Measurements from ENCODE around the gene SASH1.

- TF ChIP-seq EZH2 (IDR thresholded peaks at IDR 0.05) (no peak), CTCF (IDR thresholded peaks at IDR 0.05 in 2 of 3, conservative IDR thresholded peaks at IDR 0.05 in 1 of 3; ENCODE audit: borderline replicate concordance in 1 of 3, insufficient read depth in 1 of 3, low read depth in 2 of 3, low read length in 2 of 3) (no peak), YY1 (IDR thresholded peaks at IDR 0.05; ENCODE audit: extremely low read depth, insufficient replicate concordance, low read depth, low read length) (no peak), POLR2A (IDR thresholded peaks at IDR 0.05; ENCODE audit: borderline replicate concordance, extremely low read depth, insufficient read depth, insufficient read length) (no peak), RAD21 (IDR thresholded peaks at IDR 0.05; ENCODE audit: low read depth) (no peak), TCF7L2 (IDR thresholded peaks at IDR 0.05; ENCODE audit: borderline replicate concordance, extremely low read depth, insufficient read depth, insufficient read length) (no peak), FOSL1 (IDR thresholded peaks at IDR 0.05; ENCODE audit: low read depth) (no peak), ELF1 (IDR thresholded peaks at IDR 0.05; ENCODE audit: borderline replicate concordance, low read depth) (no peak)
These were observed 103.0 kb downstream of the SASH1 start for GRCh38 chr6:148445620-148446019.
